Mesothelial cell of epicardium (in vitro differentiated cells): ENCODE measurements around the gene C1QTNF9B. TPM values are rescaled to one million over a fixed set of nuclear protein-coding genes. Genes with fewer than 3 reads are reported as not detected.
"Not testable (repeated sequence)": the region's sequence is repeated elsewhere in the genome, so short reads cannot be mapped to it uniquely, and the experiment has no call there.

Experiments
- DNase-seq, 2 experiments: peaks; one replicate each; pipeline ENCODE4 v3.0.0; 2021; ENCODE audit warnings: low spot score in 2 of 2; ENCODE audit not compliant: unreplicated experiment in 2 of 2
- H3K27ac Mint-ChIP-seq: 2 replicates; pipeline ENCODE4 v1.8.0; 2021; ENCODE audit warnings: mixed read lengths
- H3K27me3 Mint-ChIP-seq: 2 replicates; pipeline ENCODE4 v1.8.0; 2021; ENCODE audit warnings: low read depth, mixed read lengths
- H3K36me3 Mint-ChIP-seq: 2 replicates; pipeline ENCODE4 v1.8.0; 2021; ENCODE audit warnings: mixed read lengths
- H3K4me1 Mint-ChIP-seq: 2 replicates; pipeline ENCODE4 v1.8.0; 2021; ENCODE audit warnings: mixed read lengths
- H3K4me3 Mint-ChIP-seq: 2 replicates; pipeline ENCODE4 v1.8.0; 2021; ENCODE audit warnings: mild to moderate bottlenecking, moderate library complexity, mixed read lengths
- H3K9me3 Mint-ChIP-seq: 2 replicates; pipeline ENCODE4 v1.8.0; 2021; ENCODE audit warnings: mixed read lengths
- CTCF ChIP-seq: fragments of 200-600 bp; sonication (generic); IDR thresholded peaks from one replicate; pipeline ENCODE4 v1.5.0; 2021; ENCODE audit warnings: antibody characterized with exemption; ENCODE audit not compliant: unreplicated experiment
- total RNA-seq: library from RNA; stranded (reverse); gene quantifications from 3 replicates; pipeline ENCODE4 v1.2.1, GENCODE V29; 2021

C1QTNF9B gene
- total RNA-seq: not detected in 3 replicates

- H3K27ac Mint-ChIP-seq, H3K27me3 Mint-ChIP-seq, H3K4me3 Mint-ChIP-seq, DNase-seq, H3K9me3 Mint-ChIP-seq, H3K36me3 Mint-ChIP-seq: not testable (repeated sequence)
- H3K4me1 Mint-ChIP-seq: peaks cover 10% of the 10 kb centered on the region
These were observed at the start of gene C1QTNF9B for GRCh38 chr13:23897452-23897919. Gene C1QTNF9B, minus strand, starts transcription at chr13:23897502.

GRCh38 chr13:23946900-23947299 is 49.6 kb upstream of the C1QTNF9B start:
- Mint-ChIP-seq H3K4me1 (no peaks in the 10 kb centered on the region), H3K4me3 (no peak overlapping the region), H3K9me3 (no peaks in the 10 kb centered on the region), H3K27ac (no peak overlapping the region), H3K36me3 (no peaks in the 10 kb centered on the region), H3K27me3 (no peaks in the 10 kb centered on the region)
- TF ChIP-seq CTCF: no peak
- DNase-seq: no peak

GRCh38 chr13:23946067-23946466 is 48.8 kb upstream of the C1QTNF9B start:
- H3K4me1 Mint-ChIP-seq: no peaks in the 10 kb centered on the region
- DNase-seq: no peak
- no peak for TF ChIP-seq CTCF
- no peaks in the 10 kb centered on the region for H3K9me3 Mint-ChIP-seq
- H3K27ac Mint-ChIP-seq: no peak overlapping the region
- H3K36me3 Mint-ChIP-seq: no peaks in the 10 kb centered on the region
- H3K4me3 Mint-ChIP-seq: no peak overlapping the region
- no peaks in the 10 kb centered on the region for H3K27me3 Mint-ChIP-seq

- H3K27me3 Mint-ChIP-seq: no peaks in the 10 kb centered on the region
- H3K4me1 Mint-ChIP-seq: no peaks in the 10 kb centered on the region
- H3K36me3 Mint-ChIP-seq: no peaks in the 10 kb centered on the region
- H3K9me3 Mint-ChIP-seq: no peaks in the 10 kb centered on the region
- no peak for TF ChIP-seq CTCF
- no peak for DNase-seq
- H3K27ac Mint-ChIP-seq: no peak overlapping the region
- H3K4me3 Mint-ChIP-seq: no peak overlapping the region
These were observed 48.3 kb upstream of the C1QTNF9B start for GRCh38 chr13:23945612-23946011.

GRCh38 chr13:23941211-23941610 is 43.9 kb upstream of the C1QTNF9B start:
- H3K27me3 Mint-ChIP-seq: no peaks in the 10 kb centered on the region
- TF ChIP-seq CTCF: no peak

GRCh38 chr13:23939666-23940065 is 42.4 kb upstream of the C1QTNF9B start:
- Mint-ChIP-seq H3K36me3 (peaks cover 10% of the 10 kb centered on the region), H3K9me3 (peaks cover 29% of the 10 kb centered on the region)
- DNase-seq, H3K4me1 Mint-ChIP-seq, H3K4me3 Mint-ChIP-seq, H3K27me3 Mint-ChIP-seq, H3K27ac Mint-ChIP-seq: not testable (repeated sequence)

More at GRCh38 chr13:23941211-23941610, 43.9 kb upstream of the C1QTNF9B start:
- Mint-ChIP-seq H3K4me3 (no peak overlapping the region), H3K27ac (no peak overlapping the region), H3K36me3 (peaks cover 10% of the 10 kb centered on the region), H3K4me1 (no peaks in the 10 kb centered on the region), H3K9me3 (peaks cover 29% of the 10 kb centered on the region)
- no peak for DNase-seq

- H3K27ac Mint-ChIP-seq: no peak overlapping the region
- no peak for DNase-seq
- H3K9me3 Mint-ChIP-seq: peaks cover 26% of the 10 kb centered on the region
- no peaks in the 10 kb centered on the region for H3K4me1 Mint-ChIP-seq
- TF ChIP-seq CTCF: no peak
- no peaks in the 10 kb centered on the region for H3K27me3 Mint-ChIP-seq
- H3K4me3 Mint-ChIP-seq: no peak overlapping the region
- peaks cover 10% of the 10 kb centered on the region for H3K36me3 Mint-ChIP-seq
These were observed 37.2 kb upstream of the C1QTNF9B start for GRCh38 chr13:23934520-23934919.
